Trophoblast cell (in vitro differentiated cells and primary cell): ENCODE data around the gene PITPNM1. TPM values are rescaled to one million over a fixed set of nuclear protein-coding genes. Genes with fewer than 3 reads are reported as not detected.
"Not testable (repeated sequence)": the region's sequence is repeated elsewhere in the genome, so short reads cannot be mapped to it uniquely, and the experiment has no call there.

ENCODE experiments used
- DNase-seq, 2 donors: peaks; one replicate each; pipeline ENCODE4 v3.0.0-alpha.2; 2016
- H2AFZ ChIP-seq: 2 replicates; pipeline ENCODE4 v1.6.1; 2013; ENCODE audit warnings: low read length, moderate library complexity, mild to moderate bottlenecking; ENCODE audit not compliant: insufficient read depth, poor library complexity
- H2AK5ac ChIP-seq: 2 replicates; pipeline ENCODE4 v1.6.1; 2013; ENCODE audit warnings: mild to moderate bottlenecking, low read length
- H2BK120ac ChIP-seq: 2 replicates; pipeline ENCODE4 v1.6.1; 2013; ENCODE audit warnings: low read length, mild to moderate bottlenecking, moderate library complexity; ENCODE audit not compliant: insufficient read depth, poor library complexity
- H2BK12ac ChIP-seq: 2 replicates; pipeline ENCODE4 v1.6.1; 2013; ENCODE audit warnings: mild to moderate bottlenecking, low read length, moderate library complexity
- H2BK5ac ChIP-seq: 2 replicates; pipeline ENCODE4 v1.6.1; 2013; ENCODE audit warnings: low read length, low read depth, moderate library complexity, mild to moderate bottlenecking; ENCODE audit not compliant: poor library complexity
- H3K14ac ChIP-seq: 2 replicates; pipeline ENCODE4 v1.6.1; 2013; ENCODE audit warnings: mild to moderate bottlenecking, low read length
- H3K18ac ChIP-seq: 2 replicates; pipeline ENCODE4 v1.6.1; 2013; ENCODE audit warnings: mild to moderate bottlenecking, low read length
- H3K23ac ChIP-seq: 2 replicates; pipeline ENCODE4 v1.6.1; 2013; ENCODE audit warnings: low read length
- H3K27ac ChIP-seq: 2 replicates; pipeline ENCODE4 v1.5.1; 2013; ENCODE audit warnings: low read depth, mild to moderate bottlenecking, inconsistent platforms, low read length, moderate library complexity
- H3K27me3 ChIP-seq: 2 replicates; pipeline ENCODE4 v1.6.1; 2013; ENCODE audit warnings: inconsistent platforms, mild to moderate bottlenecking, low read length, moderate library complexity; ENCODE audit not compliant: insufficient read depth
- H3K36me3 ChIP-seq, 2 experiments: 1 replicate in 1 of 2; 2 replicates in 1 of 2; pipeline ENCODE4 v1.6.1; 2013; ENCODE audit warnings: low read length in 2 of 2, mild to moderate bottlenecking in 2 of 2, moderate library complexity in 1 of 2; ENCODE audit not compliant: insufficient read depth in 2 of 2, control insufficient read depth in 1 of 2
- H3K4ac ChIP-seq: 2 replicates; pipeline ENCODE4 v1.6.1; 2013; ENCODE audit warnings: low read depth, mild to moderate bottlenecking, low read length, moderate library complexity
- H3K4me1 ChIP-seq, 2 experiments: 1 replicate in 1 of 2; 2 replicates in 1 of 2; pipeline ENCODE4 v1.6.1; 2013; ENCODE audit warnings: low read length in 2 of 2, mild to moderate bottlenecking in 2 of 2, moderate library complexity in 1 of 2; ENCODE audit not compliant: insufficient read depth in 2 of 2, control insufficient read depth in 1 of 2
- H3K4me2 ChIP-seq: 2 replicates; pipeline ENCODE4 v1.6.1; 2013; ENCODE audit warnings: inconsistent platforms, mild to moderate bottlenecking, low read length, moderate library complexity
- H3K4me3 ChIP-seq: 2 replicates; pipeline ENCODE4 v1.5.1; 2013; ENCODE audit warnings: mild to moderate bottlenecking, low read depth, low read length, inconsistent platforms
- H3K79me1 ChIP-seq: one replicate; pipeline ENCODE4 v1.6.1; 2013; ENCODE audit warnings: low read length
- H3K79me2 ChIP-seq: 2 replicates; pipeline ENCODE4 v1.6.1; 2013; ENCODE audit warnings: low read length, mild to moderate bottlenecking; ENCODE audit not compliant: control insufficient read depth, insufficient read depth, poor library complexity
- H3K9ac ChIP-seq: 2 replicates; pipeline ENCODE4 v1.6.1; 2013; ENCODE audit warnings: mild to moderate bottlenecking, low read length
- H3K9me3 ChIP-seq: 2 replicates; pipeline ENCODE4 v1.6.1; 2013; ENCODE audit warnings: low read depth, mild to moderate bottlenecking, control low read depth, inconsistent platforms, low read length; ENCODE audit not compliant: insufficient read depth
- H4K12ac ChIP-seq: 2 replicates; pipeline ENCODE4 v1.6.1; 2013; ENCODE audit warnings: low read depth, mild to moderate bottlenecking, low read length, moderate library complexity
- H4K8ac ChIP-seq: 2 replicates; pipeline ENCODE4 v1.6.1; 2013; ENCODE audit warnings: low read depth, mild to moderate bottlenecking, low read length, moderate library complexity
- H4K91ac ChIP-seq: one replicate; pipeline ENCODE4 v1.6.1; 2013; ENCODE audit warnings: low read depth, mild to moderate bottlenecking, low read length, moderate library complexity
- WGBS: extraction: QIAGEN DNeasy Blood & Tissue Kit; methylation state at CpG from one replicate; pipeline ENCODE4 v1.1.7; 2013; ENCODE audit warnings: missing lambda C conversion rate; ENCODE audit not compliant: insufficient read length, insufficient coverage; ENCODE audit errors: extremely low coverage; 5-methylcytosine and 5-hydroxymethylcytosine counted together
- polyA plus RNA-seq: library from polyadenylated mRNA; stranded (reverse); fragments of 200-250 nt; gene quantifications from 2 replicates; pipeline ENCODE4 v1.2.3, GENCODE V29; 2013

Gene PITPNM1
- 67.5 and 70.6 TPM in 2 replicates for polyA plus RNA-seq

- H4K12ac ChIP-seq = peak within 1 kb of the TSS; percentile 92
- H4K8ac ChIP-seq = peak within 1 kb of the TSS; percentile 85
- H3K9me3 ChIP-seq = no peaks in the 10 kb centered on the region
- peak within 1 kb of the TSS; percentile 90 for H2AK5ac ChIP-seq
- H3K14ac ChIP-seq = peak within 1 kb of the TSS; percentile 82
- H4K91ac ChIP-seq = peak within 1 kb of the TSS; percentile 95
- peaks cover 31 to 32% of the 10 kb centered on the region in 2 experiments for H3K36me3 ChIP-seq
- H3K27me3 ChIP-seq = no peaks in the 10 kb centered on the region
- H3K4me1 ChIP-seq = peaks cover 23 to 36% of the 10 kb centered on the region in 2 experiments
- peak within 1 kb of the TSS; percentile 92 for H2BK5ac ChIP-seq
- H3K23ac ChIP-seq = no peak within 1 kb of the TSS
- peaks cover 17% of the 10 kb centered on the region for H3K79me2 ChIP-seq
- H3K79me1 ChIP-seq = peaks cover 24% of the 10 kb centered on the region
- H3K4ac ChIP-seq = peak within 1 kb of the TSS; percentile 12
- H3K27ac ChIP-seq = peak within 1 kb of the TSS; percentile 93
- peak within 1 kb of the TSS; percentile 65 for H2AFZ ChIP-seq
- H2BK12ac ChIP-seq = peak within 1 kb of the TSS; percentile 91
- WGBS = no CpG with 5 or more reads among the region's 58 CpGs
- H3K18ac ChIP-seq = peak within 1 kb of the TSS; percentile 85
- peak within 1 kb of the TSS; percentile 78 for H3K9ac ChIP-seq
- peak; percentile 76 to 82 for DNase-seq
- peak within 1 kb of the TSS; percentile 90 for H2BK120ac ChIP-seq
- peak within 1 kb of the TSS; percentile 95 for H3K4me2 ChIP-seq
- H3K4me3 ChIP-seq = peak within 1 kb of the TSS; percentile 84
These were observed at the start of gene PITPNM1 for GRCh38 chr11:67504950-67505581. TSS of gene PITPNM1 (minus strand) at chr11:67505363. CDS start at chr11:67504180, 1,183 bp downstream.

- H2AK5ac ChIP-seq, H3K4ac ChIP-seq, H3K23ac ChIP-seq, H3K27me3 ChIP-seq, H2AFZ ChIP-seq, H3K79me1 ChIP-seq, H3K14ac ChIP-seq, H3K79me2 ChIP-seq, H2BK120ac ChIP-seq, H3K9ac ChIP-seq, H3K27ac ChIP-seq, H3K9me3 ChIP-seq, DNase-seq, H3K18ac ChIP-seq, H4K8ac ChIP-seq, H3K4me3 ChIP-seq, H3K36me3 ChIP-seq, H4K12ac ChIP-seq, H3K4me2 ChIP-seq, H2BK5ac ChIP-seq, H2BK12ac ChIP-seq, H4K91ac ChIP-seq, H3K4me1 ChIP-seq: not testable (repeated sequence)
These were observed 46.5 kb upstream of the PITPNM1 start for GRCh38 chr11:67551697-67552096.

DNA sequence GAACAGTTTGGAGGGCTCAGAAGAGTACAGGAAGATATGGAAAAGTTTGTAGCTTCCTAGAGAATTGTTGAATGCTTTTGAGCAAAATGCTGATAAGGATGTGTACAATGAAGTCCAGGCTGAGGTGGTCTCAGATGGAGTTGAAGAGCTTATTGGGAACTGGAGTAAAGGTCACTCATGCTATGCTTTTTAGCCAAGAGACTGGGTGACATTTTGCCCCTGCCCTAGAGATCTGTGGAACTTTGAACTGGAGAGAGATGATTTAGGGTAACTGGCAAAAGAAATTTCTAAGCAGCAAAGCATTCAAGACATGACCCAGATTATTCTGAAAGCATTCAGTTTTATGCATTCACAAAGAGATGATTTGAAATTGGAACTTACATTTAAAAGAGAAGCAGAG is 46.0 kb upstream of the PITPNM1 start:
- no peak for DNase-seq
- Histone ChIP-seq H3K14ac (no peak overlapping the region), H3K27me3 (no peaks in the 10 kb centered on the region), H2BK12ac (no peak overlapping the region), H3K23ac (no peak overlapping the region), H2BK5ac (no peak overlapping the region), H3K4me1 (no peaks in the 10 kb centered on the region), H4K12ac (no peak overlapping the region), H3K79me1 (no peaks in the 10 kb centered on the region), H3K27ac (no peak overlapping the region), H2AFZ (no peak overlapping the region), H3K18ac (no peak overlapping the region), H3K9me3 (peaks cover 4% of the 10 kb centered on the region), H2AK5ac (no peak overlapping the region), H3K4me3 (no peak overlapping the region), H4K8ac (no peak overlapping the region), H3K4ac (no peak overlapping the region), H3K9ac (no peak overlapping the region), H3K36me3 (no peaks in the 10 kb centered on the region), H3K79me2 (no peaks in the 10 kb centered on the region), H2BK120ac (no peak overlapping the region), H4K91ac (no peak overlapping the region), H3K4me2 (no peak overlapping the region)

DNA sequence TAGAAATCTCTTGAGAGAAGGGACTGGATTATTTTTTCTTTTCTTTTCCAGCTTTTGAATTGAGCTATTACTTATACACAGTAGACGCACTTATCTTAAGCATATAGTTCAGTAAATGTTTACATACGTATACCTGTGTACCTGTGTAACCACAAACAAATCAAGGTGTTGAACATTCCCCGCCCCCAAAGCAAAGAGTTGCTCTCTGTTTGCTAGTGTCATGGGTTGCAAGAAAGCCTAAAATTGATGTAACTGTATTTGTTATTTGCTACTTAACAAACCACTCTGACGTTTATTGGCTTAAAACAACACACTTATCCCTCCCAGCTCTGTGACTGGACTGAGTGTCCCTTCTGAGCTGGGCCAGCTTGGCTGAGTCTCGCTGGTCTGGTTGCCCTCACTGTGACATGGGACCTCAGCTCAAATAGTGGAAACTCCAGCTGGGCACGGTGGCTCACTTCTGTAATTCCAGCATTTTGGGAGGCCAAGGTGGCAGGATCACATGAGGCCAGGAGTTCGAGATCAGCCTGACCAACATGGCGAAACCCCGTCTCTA is 43.5 kb upstream of the PITPNM1 start:
- Histone ChIP-seq H3K4me1 (no peaks in the 10 kb centered on the region), H3K18ac (no peak overlapping the region), H3K4me3 (no peak overlapping the region), H3K14ac (no peak overlapping the region), H4K12ac (no peak overlapping the region), H2BK5ac (no peak overlapping the region), H3K79me2 (no peaks in the 10 kb centered on the region), H4K91ac (no peak overlapping the region), H3K36me3 (no peaks in the 10 kb centered on the region), H2BK12ac (no peak overlapping the region), H3K9ac (no peak overlapping the region), H2AFZ (no peak overlapping the region), H3K23ac (no peak overlapping the region), H4K8ac (no peak overlapping the region), H3K79me1 (no peaks in the 10 kb centered on the region), H3K27ac (no peak overlapping the region), H2AK5ac (no peak overlapping the region), H3K4ac (no peak overlapping the region), H3K9me3 (peaks cover 4% of the 10 kb centered on the region), H3K4me2 (no peak overlapping the region), H2BK120ac (no peak overlapping the region), H3K27me3 (no peaks in the 10 kb centered on the region)
- DNase-seq = no peak
- no CpG with 5 or more reads among the region's 9 CpGs for WGBS
